Activated CD4-positive, alpha-beta T cell treated with anti-CD3 and anti-CD28 coated beads, Interleukin-2, amount 10 ng/mL, durations not matched to agents 7 days and 5 days (primary cell): ENCODE data around the gene FHIT. TPM values are rescaled to one million over a fixed set of nuclear protein-coding genes. Genes with fewer than 3 reads are reported as not detected.

ENCODE experiments used
- CTCF ChIA-PET: fragments of 350-600 bp; sonication (Branson Sonifier 250); formaldehyde crosslinking; loops from one replicate; lab custom pipeline; 2021; ENCODE audit warnings: antibody characterized with exemption; lab: Charles Lee
- POLR2A ChIA-PET: fragments of 350-600 bp; sonication (Branson Sonifier 250); formaldehyde crosslinking; loops from one replicate; lab custom pipeline; 2021; ENCODE audit warnings: antibody characterized with exemption; lab: Charles Lee
- DNase-seq: peaks from one replicate; pipeline ENCODE4 v3.0.0-alpha.2; 2020
- H3K27ac Mint-ChIP-seq: one replicate; pipeline ENCODE4 v1.8.0; 2021; ENCODE audit warnings: mild to moderate bottlenecking, moderate library complexity, mixed read lengths
- H3K27me3 Mint-ChIP-seq: one replicate; pipeline ENCODE4 v1.8.0; 2021; ENCODE audit warnings: mixed read lengths
- H3K36me3 Mint-ChIP-seq: one replicate; pipeline ENCODE4 v1.8.0; 2021; ENCODE audit warnings: low read depth, mixed read lengths
- H3K4me1 Mint-ChIP-seq: one replicate; pipeline ENCODE4 v1.8.0; 2021; ENCODE audit warnings: mixed read lengths
- H3K4me3 Mint-ChIP-seq: one replicate; pipeline ENCODE4 v1.8.0; 2021; ENCODE audit warnings: mild to moderate bottlenecking, moderate library complexity, mixed read lengths
- H3K9me3 Mint-ChIP-seq: one replicate; pipeline ENCODE4 v1.8.0; 2021; ENCODE audit warnings: mixed read lengths
- total RNA-seq, 2 experiments: library from RNA; stranded (reverse); gene quantifications; one replicate each; pipeline ENCODE4 v1.2.3, GENCODE V29; 2021

FHIT gene
- total RNA-seq, 2 experiments from 2014 or later = 39.4 to 41.2 TPM

GRCh38 chr3:60185161-60185560 is 1066.1 kb downstream of the FHIT start:
- no peak for DNase-seq

DNA sequence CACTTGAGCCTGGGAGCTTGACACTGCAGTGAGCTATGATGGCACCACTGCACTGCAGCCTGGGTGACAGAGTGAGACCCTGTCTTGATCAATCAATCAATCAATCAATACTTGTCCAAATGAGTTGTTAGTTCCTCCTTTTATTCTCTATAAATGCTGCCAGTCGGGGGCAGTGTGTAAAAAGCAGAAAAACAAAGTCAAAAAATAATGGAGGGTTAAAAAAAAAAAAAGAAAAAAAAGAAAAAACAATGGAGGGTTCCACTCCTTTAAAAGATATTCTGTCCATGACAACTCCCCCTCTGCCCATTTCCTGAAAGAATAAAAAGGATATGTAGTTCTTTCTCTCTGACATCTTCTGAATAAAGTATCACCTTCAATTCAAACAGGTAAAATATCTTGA is 1068.6 kb downstream of the FHIT start:
- CTCF ChIA-PET = interaction anchor here (0.6 kb wide), 1 partner anchor 380 kb away, joined by 4 read pairs; no protein-coding TSS in a partner anchor
- Mint-ChIP-seq H3K4me1 (no peaks in the 10 kb centered on the region), H3K9me3 (peaks cover 8% of the 10 kb centered on the region), H3K36me3 (peaks cover 5% of the 10 kb centered on the region), H3K4me3 (no peak overlapping the region), H3K27me3 (no peaks in the 10 kb centered on the region), H3K27ac (no peak overlapping the region)
- no peak for DNase-seq
- POLR2A ChIA-PET = no interaction called here

More at GRCh38 chr3:60185161-60185560, 1066.1 kb downstream of the FHIT start:
- POLR2A ChIA-PET = no interaction called here
- CTCF ChIA-PET = no interaction called here
- H3K36me3 Mint-ChIP-seq = peaks cover 5% of the 10 kb centered on the region
- no peak overlapping the region for H3K27ac Mint-ChIP-seq
- H3K9me3 Mint-ChIP-seq = peaks cover 2% of the 10 kb centered on the region
- H3K4me3 Mint-ChIP-seq = no peak overlapping the region
- H3K27me3 Mint-ChIP-seq = no peaks in the 10 kb centered on the region
- H3K4me1 Mint-ChIP-seq = peaks cover 17% of the 10 kb centered on the region

- Mint-ChIP-seq H3K36me3 (no peaks in the 10 kb centered on the region), H3K4me3 (no peak overlapping the region), H3K4me1 (no peaks in the 10 kb centered on the region), H3K27me3 (no peaks in the 10 kb centered on the region), H3K9me3 (peaks cover 10% of the 10 kb centered on the region), H3K27ac (no peak overlapping the region)
- ChIA-PET CTCF (interaction anchor here (0.6 kb wide), 1 partner anchor 1976 kb away, joined by 5 read pairs; no protein-coding TSS in a partner anchor), POLR2A (no interaction called here)
- DNase-seq = no peak
Observed at GRCh38 chr3:60178931-60179653, 1072.2 kb downstream of the FHIT start.

- H3K27ac Mint-ChIP-seq = no peak overlapping the region
- H3K36me3 Mint-ChIP-seq = no peaks in the 10 kb centered on the region
- H3K27me3 Mint-ChIP-seq = no peaks in the 10 kb centered on the region
- DNase-seq = no peak
- ChIA-PET CTCF (interaction anchor here (0.6 to 1.3 kb wide), 3 partner anchors 35 to 841 kb away, joined by 3 read pairs; no protein-coding TSS in a partner anchor), POLR2A (no interaction called here)
- H3K9me3 Mint-ChIP-seq = peaks cover 10% of the 10 kb centered on the region
- no peak overlapping the region for H3K4me3 Mint-ChIP-seq
- H3K4me1 Mint-ChIP-seq = no peaks in the 10 kb centered on the region
Observed at GRCh38 chr3:60177726-60178125, 1073.5 kb downstream of the FHIT start.

DNA sequence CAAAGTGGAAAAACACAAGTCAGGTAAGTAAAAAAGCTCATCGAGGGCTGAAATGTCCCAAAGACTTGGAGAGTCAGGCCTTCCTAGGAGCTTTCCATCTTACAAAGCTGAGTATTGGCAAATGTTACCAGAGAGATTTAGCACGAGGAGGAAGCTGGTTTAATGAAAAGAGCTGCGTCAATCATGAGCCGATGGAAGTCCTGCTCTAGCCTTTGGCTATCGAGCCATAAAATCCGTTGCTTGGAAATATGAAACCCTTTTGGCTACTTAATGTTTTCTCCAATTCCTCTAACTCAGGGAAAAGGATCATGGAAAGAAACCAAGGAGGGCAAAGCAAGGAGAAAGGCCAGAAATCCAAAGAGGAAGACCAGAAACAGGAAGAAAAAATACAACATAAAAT is 1074.6 kb downstream of the FHIT start:
- Mint-ChIP-seq H3K27ac (no peak overlapping the region), H3K36me3 (no peaks in the 10 kb centered on the region), H3K9me3 (peaks cover 10% of the 10 kb centered on the region), H3K4me3 (no peak overlapping the region), H3K4me1 (no peaks in the 10 kb centered on the region), H3K27me3 (no peaks in the 10 kb centered on the region)
- ChIA-PET POLR2A (no interaction called here), CTCF (interaction anchor here (1.6 to 1.7 kb wide), 3 partner anchors 13 to 176 kb away, joined by 3 to 4 read pairs (median 3); no protein-coding TSS in a partner anchor)
- no peak for DNase-seq

DNA sequence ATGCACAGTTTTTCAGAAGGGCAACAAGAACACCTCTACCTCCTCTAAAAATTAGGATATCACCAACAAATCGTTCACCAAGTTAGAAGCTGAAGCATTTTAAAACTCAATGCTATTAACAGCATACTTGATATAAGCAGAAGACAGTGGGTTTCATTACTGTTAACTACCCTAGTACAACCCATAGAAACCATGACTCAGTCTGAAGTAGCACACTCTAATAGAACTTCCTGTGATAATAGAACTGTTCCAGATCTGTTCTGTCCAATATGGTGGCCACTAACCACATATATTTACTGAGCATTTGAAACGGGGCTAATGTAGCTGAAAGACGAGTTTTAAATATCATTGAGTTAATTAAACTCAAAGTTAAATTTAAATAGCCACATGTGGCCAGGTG is 1075.6 kb downstream of the FHIT start:
- no peaks in the 10 kb centered on the region for H3K4me1 Mint-ChIP-seq
- ChIA-PET CTCF (interaction anchor here (1.1 to 1.7 kb wide), 4 partner anchors 14 to 176 kb away, joined by 3 to 4 read pairs (median 3); no protein-coding TSS in a partner anchor), POLR2A (no interaction called here)
- peaks cover 10% of the 10 kb centered on the region for H3K9me3 Mint-ChIP-seq
- H3K27me3 Mint-ChIP-seq = no peaks in the 10 kb centered on the region
- no peak overlapping the region for H3K4me3 Mint-ChIP-seq
- no peak overlapping the region for H3K27ac Mint-ChIP-seq
- no peaks in the 10 kb centered on the region for H3K36me3 Mint-ChIP-seq
- no peak for DNase-seq

GRCh38 chr3:60169755-60170154 is 1081.5 kb downstream of the FHIT start:
- no peaks in the 10 kb centered on the region for H3K36me3 Mint-ChIP-seq
- peaks cover 7% of the 10 kb centered on the region for H3K9me3 Mint-ChIP-seq
- no peaks in the 10 kb centered on the region for H3K4me1 Mint-ChIP-seq
- CTCF ChIA-PET = no interaction called here
- DNase-seq = no peak
- no peak overlapping the region for H3K27ac Mint-ChIP-seq
- no peaks in the 10 kb centered on the region for H3K27me3 Mint-ChIP-seq
- POLR2A ChIA-PET = no interaction called here
- H3K4me3 Mint-ChIP-seq = no peak overlapping the region

- CTCF ChIA-PET = no interaction called here
- DNase-seq = no peak
- no peaks in the 10 kb centered on the region for H3K36me3 Mint-ChIP-seq
- H3K4me3 Mint-ChIP-seq = no peak overlapping the region
- POLR2A ChIA-PET = no interaction called here
- H3K27ac Mint-ChIP-seq = no peak overlapping the region
- peaks cover 7% of the 10 kb centered on the region for H3K9me3 Mint-ChIP-seq
- H3K4me1 Mint-ChIP-seq = no peaks in the 10 kb centered on the region
- no peaks in the 10 kb centered on the region for H3K27me3 Mint-ChIP-seq
Observed at GRCh38 chr3:60167186-60167585, 1084.1 kb downstream of the FHIT start.

- H3K9me3 Mint-ChIP-seq = peaks cover 4% of the 10 kb centered on the region
- POLR2A ChIA-PET = no interaction called here
- H3K27ac Mint-ChIP-seq = no peak overlapping the region
- no peaks in the 10 kb centered on the region for H3K36me3 Mint-ChIP-seq
- H3K27me3 Mint-ChIP-seq = no peaks in the 10 kb centered on the region
- CTCF ChIA-PET = interaction anchor here (0.9 kb wide), 1 partner anchor 15 kb away, joined by 3 read pairs; no protein-coding TSS in a partner anchor
- no peaks in the 10 kb centered on the region for H3K4me1 Mint-ChIP-seq
- DNase-seq = no peak
- no peak overlapping the region for H3K4me3 Mint-ChIP-seq
Observed at GRCh38 chr3:60160822-60161748, 1090.2 kb downstream of the FHIT start.

GRCh38 chr3:60160111-60160821 is 1091.0 kb downstream of the FHIT start:
- no peaks in the 10 kb centered on the region for H3K27me3 Mint-ChIP-seq
- H3K4me1 Mint-ChIP-seq = no peaks in the 10 kb centered on the region
- no peak overlapping the region for H3K27ac Mint-ChIP-seq
- ChIA-PET CTCF (no interaction called here), POLR2A (no interaction called here)
- H3K36me3 Mint-ChIP-seq = no peaks in the 10 kb centered on the region
- no peak overlapping the region for H3K4me3 Mint-ChIP-seq
- no peak for DNase-seq
- H3K9me3 Mint-ChIP-seq = peaks cover 3% of the 10 kb centered on the region

GRCh38 chr3:60158035-60158434 is 1093.2 kb downstream of the FHIT start:
- H3K27me3 Mint-ChIP-seq = no peaks in the 10 kb centered on the region

GRCh38 chr3:60154011-60154410 is 1097.2 kb downstream of the FHIT start:
- CTCF ChIA-PET = no interaction called here
- Mint-ChIP-seq H3K9me3 (peaks cover 3% of the 10 kb centered on the region), H3K4me1 (no peaks in the 10 kb centered on the region), H3K4me3 (no peak overlapping the region), H3K27ac (no peak overlapping the region), H3K36me3 (no peaks in the 10 kb centered on the region), H3K27me3 (no peaks in the 10 kb centered on the region)
- no peak for DNase-seq
- POLR2A ChIA-PET = no interaction called here

More at GRCh38 chr3:60158035-60158434, 1093.2 kb downstream of the FHIT start:
- no peak overlapping the region for H3K27ac Mint-ChIP-seq
- no peaks in the 10 kb centered on the region for H3K36me3 Mint-ChIP-seq
- CTCF ChIA-PET = interaction anchor here (0.9 to 1.2 kb wide), 2 partner anchors 11 to 80 kb away, joined by 3 read pairs; no protein-coding TSS in a partner anchor
- no peak for DNase-seq
- no peak overlapping the region for H3K4me3 Mint-ChIP-seq
- POLR2A ChIA-PET = no interaction called here
- H3K9me3 Mint-ChIP-seq = peaks cover 5% of the 10 kb centered on the region
- no peaks in the 10 kb centered on the region for H3K4me1 Mint-ChIP-seq
